HG02973 (cell line): ENCODE data around the gene CCDC88B.

Experiments
- ATAC-seq: cut with Tn5 transposase; IDR thresholded peaks from one replicate; pipeline ENCODE4 v1.9.1; 2021; ENCODE audit warnings: moderate library complexity; ENCODE audit not compliant: unreplicated experiment

Gene CCDC88B, protein sequence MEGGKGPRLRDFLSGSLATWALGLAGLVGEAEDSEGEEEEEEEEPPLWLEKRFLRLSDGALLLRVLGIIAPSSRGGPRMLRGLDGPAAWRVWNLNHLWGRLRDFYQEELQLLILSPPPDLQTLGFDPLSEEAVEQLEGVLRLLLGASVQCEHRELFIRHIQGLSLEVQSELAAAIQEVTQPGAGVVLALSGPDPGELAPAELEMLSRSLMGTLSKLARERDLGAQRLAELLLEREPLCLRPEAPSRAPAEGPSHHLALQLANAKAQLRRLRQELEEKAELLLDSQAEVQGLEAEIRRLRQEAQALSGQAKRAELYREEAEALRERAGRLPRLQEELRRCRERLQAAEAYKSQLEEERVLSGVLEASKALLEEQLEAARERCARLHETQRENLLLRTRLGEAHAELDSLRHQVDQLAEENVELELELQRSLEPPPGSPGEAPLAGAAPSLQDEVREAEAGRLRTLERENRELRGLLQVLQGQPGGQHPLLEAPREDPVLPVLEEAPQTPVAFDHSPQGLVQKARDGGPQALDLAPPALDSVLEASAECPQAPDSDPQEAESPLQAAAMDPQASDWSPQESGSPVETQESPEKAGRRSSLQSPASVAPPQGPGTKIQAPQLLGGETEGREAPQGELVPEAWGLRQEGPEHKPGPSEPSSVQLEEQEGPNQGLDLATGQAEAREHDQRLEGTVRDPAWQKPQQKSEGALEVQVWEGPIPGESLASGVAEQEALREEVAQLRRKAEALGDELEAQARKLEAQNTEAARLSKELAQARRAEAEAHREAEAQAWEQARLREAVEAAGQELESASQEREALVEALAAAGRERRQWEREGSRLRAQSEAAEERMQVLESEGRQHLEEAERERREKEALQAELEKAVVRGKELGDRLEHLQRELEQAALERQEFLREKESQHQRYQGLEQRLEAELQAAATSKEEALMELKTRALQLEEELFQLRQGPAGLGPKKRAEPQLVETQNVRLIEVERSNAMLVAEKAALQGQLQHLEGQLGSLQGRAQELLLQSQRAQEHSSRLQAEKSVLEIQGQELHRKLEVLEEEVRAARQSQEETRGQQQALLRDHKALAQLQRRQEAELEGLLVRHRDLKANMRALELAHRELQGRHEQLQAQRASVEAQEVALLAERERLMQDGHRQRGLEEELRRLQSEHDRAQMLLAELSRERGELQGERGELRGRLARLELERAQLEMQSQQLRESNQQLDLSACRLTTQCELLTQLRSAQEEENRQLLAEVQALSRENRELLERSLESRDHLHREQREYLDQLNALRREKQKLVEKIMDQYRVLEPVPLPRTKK (N-terminal part only)

GRCh38 chr11:64339754-64340408 lies at the start of gene CCDC88B:
TSS of gene CCDC88B (plus strand) at chr11:64340204. CDS start at chr11:64340267, 63 bp downstream.
- peak; percentile 44 for ATAC-seq

- ATAC-seq, result no peak
These were observed 49.4 kb upstream of the CCDC88B start for GRCh38 chr11:64290352-64291261.

DNA sequence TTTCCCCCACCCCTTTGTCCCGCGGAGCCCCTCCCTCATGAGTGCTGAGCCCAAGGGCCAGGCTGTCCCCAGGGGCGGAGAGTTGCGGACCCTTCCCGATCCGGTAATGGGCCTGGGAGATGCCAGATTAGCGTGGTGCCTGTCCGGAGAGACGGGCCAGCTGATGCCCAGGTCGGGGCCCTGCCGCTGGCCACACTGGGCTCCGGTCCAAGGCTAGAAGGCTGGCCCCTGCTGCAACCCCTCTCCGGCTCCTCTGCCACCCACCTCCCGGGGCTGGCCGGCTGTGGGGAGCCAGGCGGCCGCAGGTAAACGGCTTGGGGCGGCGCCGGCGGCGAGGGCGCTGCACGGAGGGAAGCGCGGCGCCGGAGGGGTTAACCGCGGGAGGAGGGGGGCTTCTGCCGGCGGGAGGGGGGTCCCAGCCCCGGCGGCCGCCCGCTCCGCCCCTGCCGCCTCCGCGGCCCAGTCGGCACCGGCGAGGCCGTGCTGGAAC lies 48.7 kb upstream of the CCDC88B start, which contains the start of gene KCNK4:
Gene KCNK4, plus strand, starts transcription at position 41 of the 490 bp plus-strand sequence. CDS start 1,717 bp downstream, outside the sequence.
- no peak for ATAC-seq

- ATAC-seq, result no peak
These were observed 48.1 kb upstream of the CCDC88B start for GRCh38 chr11:64291752-64292459.

DNA sequence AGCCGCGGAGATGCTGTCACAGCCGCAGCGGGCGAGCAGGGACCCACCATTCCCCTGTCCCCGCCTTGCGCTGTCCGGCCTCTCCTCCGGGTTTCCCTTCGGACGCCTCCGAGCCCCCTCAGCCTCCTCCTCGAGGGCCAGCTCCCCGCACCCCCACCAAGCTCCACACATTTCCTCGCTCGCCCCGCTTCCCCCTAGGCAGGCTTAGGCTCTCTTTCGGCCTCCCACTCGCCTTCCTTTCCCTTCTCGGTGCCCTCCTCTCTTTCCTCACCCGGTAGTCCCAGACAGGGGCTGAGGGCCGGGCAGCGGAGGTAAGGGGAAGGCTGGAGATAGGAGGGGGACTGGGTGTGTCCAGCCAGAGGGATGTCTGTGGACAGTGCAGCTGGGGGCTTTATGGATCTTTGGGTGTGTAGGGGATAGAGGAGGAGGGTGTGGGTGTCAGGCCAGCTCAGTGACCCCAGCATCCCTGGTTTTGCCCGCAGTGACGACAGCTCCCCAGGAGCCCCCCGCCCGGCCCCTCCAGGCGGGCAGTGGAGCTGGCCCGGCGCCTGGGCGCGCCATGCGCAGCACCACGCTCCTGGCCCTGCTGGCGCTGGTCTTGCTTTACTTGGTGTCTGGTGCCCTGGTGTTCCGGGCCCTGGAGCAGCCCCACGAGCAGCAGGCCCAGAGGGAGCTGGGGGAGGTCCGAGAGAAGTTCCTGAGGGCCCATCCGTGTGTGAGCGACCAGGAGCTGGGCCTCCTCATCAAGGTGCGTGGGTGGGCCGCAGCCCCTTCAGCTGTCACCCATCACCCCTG lies 47.3 kb upstream of the CCDC88B start:
- no peak for ATAC-seq

DNA sequence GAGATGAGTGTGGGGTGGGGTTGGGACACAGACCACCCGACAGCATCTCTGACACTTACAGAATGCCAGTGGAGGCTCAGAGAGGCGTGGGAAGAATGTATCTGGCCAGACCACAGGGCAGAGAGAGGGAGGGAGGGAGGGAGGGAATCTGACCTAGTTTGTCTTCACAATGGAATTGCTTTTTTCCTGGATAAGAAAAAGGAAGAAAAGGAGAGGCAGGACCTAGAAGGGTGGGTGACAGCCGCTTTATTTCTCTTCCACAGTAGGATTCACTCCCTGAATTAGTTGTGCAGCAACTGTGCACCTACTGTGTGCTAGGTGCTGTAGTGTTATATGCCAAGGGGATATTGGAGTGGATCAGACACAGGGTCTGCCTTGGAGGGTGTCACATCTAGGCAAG lies 45.2 kb upstream of the CCDC88B start:
- ATAC-seq, result no peak

GRCh38 chr11:64295760-64296159 lies 44.2 kb upstream of the CCDC88B start:
- ATAC-seq, result no peak

GRCh38 chr11:64296236-64296635 lies 43.8 kb upstream of the CCDC88B start:
- no peak for ATAC-seq

DNA sequence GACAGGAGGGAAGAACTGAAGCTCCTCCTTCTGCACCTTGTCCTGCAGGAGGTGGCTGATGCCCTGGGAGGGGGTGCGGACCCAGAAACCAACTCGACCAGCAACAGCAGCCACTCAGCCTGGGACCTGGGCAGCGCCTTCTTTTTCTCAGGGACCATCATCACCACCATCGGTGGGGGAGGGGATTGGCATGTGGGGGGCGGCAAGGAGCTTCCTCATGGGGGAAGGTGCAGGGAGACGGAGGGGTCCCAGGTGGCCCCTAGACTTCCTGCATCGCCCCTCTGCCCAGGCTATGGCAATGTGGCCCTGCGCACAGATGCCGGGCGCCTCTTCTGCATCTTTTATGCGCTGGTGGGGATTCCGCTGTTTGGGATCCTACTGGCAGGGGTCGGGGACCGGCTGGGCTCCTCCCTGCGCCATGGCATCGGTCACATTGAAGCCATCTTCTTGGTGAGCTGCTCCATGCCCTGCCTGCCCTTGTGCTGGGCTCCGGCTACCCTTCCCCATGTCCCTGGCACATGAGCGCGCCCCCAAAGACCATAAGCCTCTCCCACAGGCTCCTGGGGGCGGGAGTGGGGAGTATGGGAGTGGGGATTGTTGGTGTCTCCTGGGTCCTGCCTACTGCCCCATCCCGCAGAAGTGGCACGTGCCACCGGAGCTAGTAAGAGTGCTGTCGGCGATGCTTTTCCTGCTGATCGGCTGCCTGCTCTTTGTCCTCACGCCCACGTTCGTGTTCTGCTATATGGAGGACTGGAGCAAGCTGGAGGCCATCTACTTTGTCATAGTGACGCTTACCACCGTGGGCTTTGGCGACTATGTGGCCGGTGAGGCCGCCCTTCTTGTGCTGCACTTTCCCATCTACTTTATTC lies 42.9 kb upstream of the CCDC88B start:
- ATAC-seq, result no peak

- no peak for ATAC-seq
These were observed 42.2 kb upstream of the CCDC88B start for GRCh38 chr11:64297699-64298358.

- ATAC-seq, result no peak
These were observed 40.8 kb upstream of the CCDC88B start for GRCh38 chr11:64298966-64299846.

DNA sequence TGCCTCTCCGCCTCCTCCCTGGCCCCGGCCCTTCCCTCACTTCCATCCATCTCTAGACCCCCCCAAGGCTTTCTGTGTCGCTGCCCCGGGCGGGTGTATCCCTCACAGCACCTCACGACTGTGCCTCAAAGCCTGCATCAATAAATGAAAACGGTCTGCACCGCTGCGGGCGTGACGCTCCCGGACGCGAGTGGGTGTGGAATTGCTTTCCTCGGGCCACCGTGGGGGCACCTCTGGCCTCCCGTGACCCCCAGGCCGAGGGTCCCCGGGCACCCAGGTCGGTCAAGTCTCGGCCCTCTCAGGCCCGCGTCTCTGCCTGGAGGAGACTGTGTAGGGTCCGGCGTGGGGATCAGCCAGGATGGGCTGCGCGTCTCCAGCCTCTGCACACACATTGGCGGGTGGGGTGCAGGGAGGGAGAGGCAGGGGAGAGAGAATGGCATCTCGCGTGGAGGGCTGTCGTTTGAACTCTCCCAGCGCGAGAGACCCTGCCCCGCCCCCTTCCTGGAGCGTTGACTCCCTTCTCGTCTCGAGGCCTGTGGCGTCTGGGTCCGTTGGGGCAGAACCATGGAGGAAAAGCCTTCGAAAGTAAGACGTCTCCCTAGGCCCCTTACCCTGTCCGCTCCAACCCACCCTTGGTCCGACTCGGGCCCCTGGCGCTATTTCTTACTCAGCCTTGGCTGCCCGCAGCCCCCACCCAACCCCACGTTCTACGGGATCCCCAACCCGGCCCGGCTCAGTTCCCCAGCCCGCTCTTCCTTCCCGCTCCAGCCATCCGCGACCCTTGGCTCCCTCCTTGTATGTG lies 40.0 kb upstream of the CCDC88B start, which contains the start of gene CATSPERZ:
Gene CATSPERZ, plus strand, starts transcription at position 512 of the 802 bp plus-strand sequence. Its CDS starts 53 bp downstream, at position 565.
- ATAC-seq, result no peak

DNA sequence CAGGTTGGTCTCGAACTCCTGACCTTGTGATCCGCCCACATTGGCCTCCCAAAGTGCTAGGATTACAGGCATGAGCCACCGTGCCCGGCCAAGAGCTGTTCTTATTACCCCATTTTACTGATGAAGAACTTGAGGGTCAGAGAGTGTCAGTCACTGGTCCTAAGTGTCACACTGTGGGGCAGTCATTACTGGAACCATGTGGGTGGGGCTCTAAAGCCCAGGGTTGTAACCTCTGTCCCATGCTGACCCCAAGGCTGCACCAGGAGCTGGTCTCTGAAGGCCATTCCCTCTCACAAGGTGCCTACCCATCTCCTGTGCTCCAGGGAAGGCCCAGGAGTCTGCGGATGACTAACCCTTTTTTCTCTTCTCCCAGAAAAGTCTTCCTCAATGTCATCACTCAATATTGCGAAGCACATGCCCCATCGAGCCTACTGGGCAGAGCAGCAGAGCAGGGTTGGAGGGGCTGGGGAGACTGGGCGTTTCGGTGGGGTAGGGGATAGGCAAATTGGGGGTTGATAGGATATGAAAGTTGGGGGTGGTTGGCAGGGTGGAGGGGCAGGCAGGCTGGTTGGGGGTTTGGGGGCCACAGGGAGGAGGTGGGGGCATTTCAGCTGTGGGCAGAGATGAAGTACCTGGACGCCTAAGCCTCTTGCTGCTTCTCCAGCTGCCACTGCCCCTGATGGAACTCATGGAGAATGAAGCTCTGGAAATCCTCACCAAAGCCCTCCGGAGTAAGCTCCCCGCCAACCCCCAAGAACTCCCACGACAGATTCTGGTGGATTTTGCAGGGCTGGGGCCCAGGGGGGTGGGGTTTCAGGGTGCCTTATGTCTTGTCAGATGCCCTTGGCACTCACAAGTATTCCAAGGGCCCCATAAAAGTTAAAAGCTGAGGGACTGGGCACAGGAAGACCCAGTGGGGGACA lies 36.6 kb upstream of the CCDC88B start:
- no peak for ATAC-seq
